GM21717 (cell line): Measurements from ENCODE around the gene RPL38.
"Not testable (repeated sequence)": the region's sequence is repeated elsewhere in the genome, so short reads cannot be mapped to it uniquely, and the experiment has no call there.

ENCODE experiments used
- ATAC-seq: cut with Tn5 transposase; IDR thresholded peaks from one replicate; pipeline ENCODE4 v1.9.1; 2021; ENCODE audit warnings: mild to moderate bottlenecking, moderate library complexity; ENCODE audit not compliant: unreplicated experiment

The RPL38 gene

GRCh38 chr17:74183411-74183810 is 20.1 kb upstream of the RPL38 start:
- ATAC-seq = no peak

- ATAC-seq = no peak
Measured at GRCh38 chr17:74185571-74186185, 17.8 kb upstream of the RPL38 start.

GRCh38 chr17:74186498-74186897 is 17.0 kb upstream of the RPL38 start:
- ATAC-seq = no peak

GRCh38 chr17:74187761-74188160 is 15.7 kb upstream of the RPL38 start:
- no peak for ATAC-seq

GRCh38 chr17:74188687-74189086 is 14.8 kb upstream of the RPL38 start:
- ATAC-seq = not testable (repeated sequence)

GRCh38 chr17:74190154-74190553 is 13.3 kb upstream of the RPL38 start:
- ATAC-seq = no peak

- ATAC-seq = no peak
Measured at GRCh38 chr17:74190807-74191406, 12.6 kb upstream of the RPL38 start.

GRCh38 chr17:74192950-74193781 is 10.3 kb upstream of the RPL38 start:
- no peak for ATAC-seq

- no peak for ATAC-seq
Measured at GRCh38 chr17:74194682-74195081, 8.8 kb upstream of the RPL38 start.

GRCh38 chr17:74196541-74197317 is 6.7 kb upstream of the RPL38 start:
- ATAC-seq = no peak

GRCh38 chr17:74197801-74198200 is 5.7 kb upstream of the RPL38 start:
- ATAC-seq = no peak

- ATAC-seq = no peak
Measured at GRCh38 chr17:74198694-74199093, 4.8 kb upstream of the RPL38 start.

GRCh38 chr17:74199306-74200092 is 4.0 kb upstream of the RPL38 start:
- no peak for ATAC-seq

- ATAC-seq = no peak
Measured at GRCh38 chr17:74200112-74200511, 3.4 kb upstream of the RPL38 start.

- no peak for ATAC-seq
Measured at GRCh38 chr17:74201250-74201649, 2.2 kb upstream of the RPL38 start.

GRCh38 chr17:74201948-74202347 is 1.5 kb upstream of the RPL38 start:
- no peak for ATAC-seq

- no peak for ATAC-seq
Measured at GRCh38 chr17:74202938-74203337, 540 bp upstream of the RPL38 start.

GRCh38 chr17:74204474-74204873 is 996 bp downstream of the RPL38 start:
- no peak for ATAC-seq

- ATAC-seq = no peak
Measured at GRCh38 chr17:74205274-74205673, 1.8 kb downstream of the RPL38 start.

- no peak for ATAC-seq
Measured at GRCh38 chr17:74206332-74206818, 2.9 kb downstream of the RPL38 start.
